ENCODE data around the gene ELK3.

The ELK3 gene

DNA sequence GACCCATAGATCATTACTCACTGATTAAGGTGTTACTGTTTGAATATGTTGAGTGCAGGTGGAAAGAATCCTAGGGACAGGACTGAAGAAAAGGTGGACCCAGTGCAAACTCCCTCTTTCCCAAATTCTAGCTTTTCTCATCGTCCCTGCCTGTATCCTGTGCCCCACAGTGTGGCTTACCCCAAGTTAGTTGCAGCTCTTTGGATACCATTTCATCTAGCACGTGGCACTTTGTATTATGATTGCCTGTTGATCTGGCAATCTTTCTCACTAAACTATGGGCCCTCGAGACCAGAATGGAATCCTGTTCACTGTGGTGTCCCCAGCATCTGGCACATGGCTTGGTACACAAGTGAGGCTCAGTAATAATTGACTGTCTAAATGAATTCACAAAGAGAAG is 66.5 kb downstream of the ELK3 start:
- no peak for DNase-seq

DNA sequence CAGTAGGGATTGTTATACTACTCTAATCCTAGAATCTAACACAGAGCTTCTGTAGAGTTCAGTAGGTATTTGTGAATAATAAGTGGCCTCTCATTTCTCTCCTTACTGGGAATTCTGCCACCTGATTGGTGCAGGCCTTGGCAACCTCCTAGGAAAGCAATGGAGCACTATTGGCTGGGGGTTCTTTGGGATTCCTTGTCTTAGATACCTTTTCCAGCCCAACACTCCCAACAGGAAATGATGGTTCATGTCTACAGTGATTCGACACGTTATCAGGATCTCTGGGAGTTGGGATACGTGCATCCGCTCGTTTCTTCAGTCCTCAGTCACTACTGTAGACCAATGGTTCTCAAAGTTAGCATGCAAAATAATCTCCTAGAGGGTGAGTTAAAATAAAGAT is 67.4 kb downstream of the ELK3 start:
- DNase-seq, result no peak

- no peak for DNase-seq
These were observed 69.3 kb downstream of the ELK3 start for GRCh38 chr12:96263449-96263902.

- DNase-seq, result no peak
These were observed 71.2 kb downstream of the ELK3 start for GRCh38 chr12:96265400-96265799.

- no peak for DNase-seq
These were observed 71.7 kb downstream of the ELK3 start for GRCh38 chr12:96265836-96266235.

DNA sequence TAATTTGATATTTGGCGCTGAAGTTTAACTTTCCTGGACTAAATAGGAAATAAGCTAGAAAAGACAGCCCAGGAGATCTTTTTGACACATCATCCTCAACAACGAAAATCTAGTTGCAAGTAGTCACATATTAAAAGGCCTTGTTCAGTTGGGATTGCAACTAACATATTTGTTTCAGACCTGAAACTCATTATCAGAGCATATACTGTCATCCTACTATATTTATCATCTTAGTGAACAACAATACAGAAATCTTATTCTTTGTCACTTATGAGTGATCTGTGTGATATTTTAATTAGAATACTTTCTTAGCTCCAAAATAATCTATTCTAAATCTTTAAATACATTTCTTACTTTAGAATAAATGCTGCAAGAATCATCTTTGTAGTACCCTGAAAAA is 72.1 kb downstream of the ELK3 start:
- DNase-seq, result no peak

- no peak for DNase-seq
These were observed 77.5 kb downstream of the ELK3 start for GRCh38 chr12:96271469-96272199.

DNA sequence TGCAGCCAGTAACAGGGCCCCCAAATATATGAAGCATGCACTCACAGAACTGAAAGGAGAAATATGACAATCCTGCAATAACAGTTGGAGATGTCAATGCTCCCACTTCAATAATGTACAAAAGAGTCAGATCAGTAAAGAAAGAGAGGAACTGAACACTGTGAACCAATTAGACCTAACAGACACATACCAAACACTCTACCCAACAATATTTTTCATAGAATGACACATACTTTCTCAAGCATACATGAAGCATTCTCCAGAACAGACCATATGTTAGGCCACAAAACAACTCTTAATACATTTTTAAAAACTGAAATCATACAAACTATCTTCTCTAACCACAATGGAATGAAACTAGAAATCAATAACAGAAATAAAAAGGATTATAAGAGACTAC is 80.2 kb downstream of the ELK3 start:
- no peak for DNase-seq

DNA sequence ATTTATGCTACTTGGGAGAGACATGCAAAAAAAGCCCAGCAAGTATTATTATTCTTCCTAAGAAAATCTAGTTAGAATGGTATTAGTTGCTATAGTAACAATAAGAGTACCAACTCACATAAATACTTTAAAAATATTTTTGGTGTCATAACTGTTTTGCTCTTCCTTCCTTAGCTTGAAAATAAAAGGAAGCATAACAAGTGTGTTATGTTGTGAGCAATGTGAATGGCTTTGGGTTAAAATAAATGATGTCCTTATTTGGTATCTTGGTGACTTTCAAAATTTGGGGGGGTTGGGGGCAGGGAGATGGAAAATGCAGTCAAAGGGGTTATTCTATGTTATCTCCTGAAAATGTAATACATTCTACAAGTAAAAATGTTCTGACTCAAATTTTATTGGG is 91.0 kb downstream of the ELK3 start:
- DNase-seq, result no peak

DNA sequence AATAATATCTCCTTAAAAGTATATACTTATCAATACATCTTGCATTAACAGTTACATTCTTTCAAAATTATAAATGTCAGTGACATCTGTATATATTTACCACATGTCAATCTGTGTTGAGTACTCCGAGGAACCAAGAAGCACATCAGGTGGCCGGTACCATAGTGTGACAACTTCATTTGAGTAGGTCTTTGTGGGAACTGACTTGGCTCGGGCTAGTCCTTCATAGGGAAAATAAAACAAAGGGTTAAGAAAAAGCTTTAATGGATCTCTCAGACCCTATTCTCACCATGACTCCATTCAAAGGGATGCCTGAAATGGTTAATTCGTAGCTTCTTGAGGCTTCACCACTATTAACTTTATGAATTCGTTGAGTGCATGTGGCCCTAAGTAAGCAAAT is 94.9 kb downstream of the ELK3 start:
- no peak for DNase-seq

DNA sequence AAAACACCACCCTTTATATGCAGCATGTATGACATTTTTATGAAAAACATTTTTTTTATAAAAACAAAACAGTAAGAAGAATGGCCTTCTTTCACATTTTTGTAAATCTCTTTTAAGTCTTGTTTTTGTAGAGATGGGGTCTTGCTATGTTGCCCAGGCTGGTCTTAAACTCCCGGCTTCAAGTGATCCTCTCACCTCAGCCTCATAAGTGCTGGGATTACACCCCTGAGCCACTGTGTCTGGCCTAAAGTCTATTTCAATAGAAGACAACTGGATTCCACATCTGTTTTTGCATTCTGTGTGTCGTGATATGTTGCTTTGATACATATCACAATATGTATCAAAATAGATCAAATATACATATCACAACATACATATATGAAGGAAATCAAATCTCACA is 98.9 kb downstream of the ELK3 start:
- no peak for DNase-seq

- DNase-seq, result no peak
These were observed 100.7 kb downstream of the ELK3 start for GRCh38 chr12:96294831-96295230.

- DNase-seq, result no peak
These were observed 101.5 kb downstream of the ELK3 start for GRCh38 chr12:96295532-96296160.

GRCh38 chr12:96297504-96297903 is 103.3 kb downstream of the ELK3 start:
- no peak for DNase-seq

GRCh38 chr12:96300064-96300463 is 105.9 kb downstream of the ELK3 start:
- no peak for DNase-seq

DNA sequence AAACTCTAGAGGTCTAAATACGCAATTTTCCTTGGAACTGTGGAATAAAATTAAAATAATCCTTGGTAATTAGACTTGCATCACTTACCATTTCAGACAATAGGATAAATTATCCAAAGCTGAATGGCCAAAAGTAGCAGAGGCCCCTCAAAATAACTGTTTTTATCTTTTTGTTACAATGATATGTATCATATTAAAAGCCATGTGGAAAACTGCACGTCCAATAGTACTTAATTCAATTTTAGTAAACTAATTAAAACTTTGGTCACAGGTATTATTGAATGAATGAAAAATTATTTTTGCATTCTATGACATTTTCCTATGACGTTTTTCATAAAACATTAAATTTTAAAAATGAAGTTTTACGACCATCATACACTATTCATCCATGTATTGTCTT is 107.6 kb downstream of the ELK3 start:
- DNase-seq, result no peak

DNA sequence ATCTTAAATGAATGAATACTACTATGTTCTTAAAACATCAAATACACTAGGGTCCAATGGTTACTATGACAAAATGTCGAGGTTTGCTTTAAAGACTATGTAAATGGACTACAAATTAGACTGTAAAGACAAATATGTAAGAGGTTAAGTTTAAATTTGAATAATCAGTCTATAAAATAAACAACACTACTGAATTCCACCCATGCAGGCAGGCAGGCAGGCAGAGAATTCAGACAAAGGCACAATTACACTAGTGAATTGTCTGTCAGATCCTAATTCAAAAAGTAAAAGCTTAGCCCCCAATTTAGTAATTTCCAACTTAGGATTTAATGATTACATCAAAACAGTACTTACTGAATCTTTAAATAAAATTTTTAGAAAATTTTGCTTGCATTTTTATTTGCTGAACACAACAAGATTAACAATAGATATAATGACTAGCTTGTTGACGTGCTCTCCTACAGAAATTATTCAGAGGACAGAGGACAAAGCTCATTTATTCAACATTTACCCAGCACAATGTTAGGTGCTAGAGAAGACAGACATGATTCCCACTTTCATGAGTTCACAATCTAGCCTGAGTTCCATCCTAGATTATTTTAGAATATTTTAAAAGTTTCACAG is 108.6 kb downstream of the ELK3 start:
- DNase-seq, result no peak

- no peak for DNase-seq
These were observed 109.5 kb downstream of the ELK3 start for GRCh38 chr12:96303653-96304052.

DNA sequence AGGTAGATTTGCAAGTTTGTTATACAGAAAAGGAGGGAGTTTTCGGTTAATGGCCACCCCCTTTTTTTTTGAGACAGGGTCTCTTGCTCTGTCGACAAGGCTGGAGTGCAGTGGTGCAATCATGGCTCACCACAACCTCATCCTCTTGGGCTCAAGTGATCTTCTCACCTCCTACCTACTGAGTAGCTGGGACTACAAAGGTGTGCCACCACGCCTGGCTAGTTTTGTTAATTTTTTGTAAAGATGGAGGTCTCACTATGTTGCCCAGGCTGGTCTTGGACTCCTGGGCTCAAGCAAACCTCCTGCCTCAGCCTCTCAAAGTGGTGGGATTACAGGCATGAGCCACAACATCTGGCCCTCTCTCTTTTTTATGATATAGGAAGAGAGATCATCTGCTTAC is 111.5 kb downstream of the ELK3 start:
- DNase-seq, result no peak

- no peak for DNase-seq
These were observed 114.7 kb downstream of the ELK3 start for GRCh38 chr12:96308881-96309280.

GRCh38 chr12:96310067-96310466 is 115.9 kb downstream of the ELK3 start:
- DNase-seq, result no peak

DNA sequence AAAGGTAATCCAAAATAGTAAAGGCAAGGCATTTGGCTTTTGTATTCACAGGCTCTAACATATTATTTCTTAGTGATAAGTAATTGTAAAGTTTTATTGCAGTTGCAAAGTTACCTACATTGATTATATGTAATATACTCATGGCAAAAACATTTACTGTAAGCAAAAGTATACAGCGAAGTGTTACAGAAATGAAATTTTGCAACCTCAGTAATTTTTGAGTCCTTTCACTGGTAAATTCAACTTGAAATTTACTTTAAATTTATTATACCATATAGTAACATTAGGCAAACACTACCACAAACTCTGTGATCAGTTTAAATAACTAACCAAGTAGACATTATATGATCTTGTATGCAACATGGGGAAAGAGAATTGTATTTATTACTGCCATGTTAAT is 117.0 kb downstream of the ELK3 start:
- no peak for DNase-seq

DNA sequence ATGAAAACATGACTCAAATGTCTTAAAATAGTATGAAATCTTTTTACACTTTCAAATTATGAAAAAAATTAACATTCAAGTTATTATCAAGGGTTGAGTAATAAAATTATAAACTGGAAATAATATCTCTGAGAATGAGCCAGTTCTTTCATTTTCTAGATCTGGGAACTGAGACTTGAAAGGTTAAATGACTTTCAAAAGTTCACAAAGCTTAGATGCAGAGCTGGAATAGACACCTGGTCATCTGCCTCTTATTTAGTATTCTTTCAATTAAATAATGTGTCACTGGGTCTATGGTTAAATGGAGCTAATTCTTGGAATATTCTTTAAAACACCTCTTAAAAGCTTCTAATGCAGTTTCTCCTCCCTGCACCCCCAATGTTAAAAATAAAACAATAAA is 119.4 kb downstream of the ELK3 start:
- no peak for DNase-seq

DNA sequence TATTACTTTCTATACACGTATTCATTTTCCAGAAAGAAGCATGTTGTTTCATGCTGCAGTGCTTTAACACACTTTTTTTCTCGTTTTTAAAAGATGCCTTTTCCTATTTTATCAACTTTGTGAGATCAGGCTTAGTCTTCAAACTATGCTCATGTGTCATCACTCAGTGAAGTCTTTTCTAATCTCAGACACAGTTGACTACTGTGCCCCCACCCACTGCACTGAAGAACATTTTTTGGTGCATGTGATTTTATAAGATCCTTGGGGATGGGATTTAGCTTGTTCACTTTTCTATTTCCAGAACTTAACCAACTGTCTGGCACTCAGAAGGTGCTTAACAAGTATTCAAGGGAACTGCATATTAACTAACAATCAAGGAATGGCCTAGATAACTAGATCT is 120.5 kb downstream of the ELK3 start:
- no peak for DNase-seq

All from activated CD4-positive, CD25-positive, alpha-beta regulatory T cell treated with anti-CD3 and anti-CD28 coated beads, Interleukin-2, amount 50 U/mL, for 72 hours (primary cell).